ENCODE data around the gene FBXL16.

GRCh38 chr16:743794-744500 lies 38.3 kb upstream of the FBXL16 start:
- TF ChIP-seq FOXM1 (IDR thresholded peaks at IDR 0.05; ENCODE audit: borderline replicate concordance, low read depth) (no peak), REST (IDR thresholded peaks at IDR 0.05; ENCODE audit: low read depth) (no peak), EP300 (IDR thresholded peaks at IDR 0.05; ENCODE audit: borderline replicate concordance) (no peak), TEAD4 (IDR thresholded peaks at IDR 0.05) (no peak), TCF12 (IDR thresholded peaks at IDR 0.05; ENCODE audit: low read depth) (no peak), USF1 (IDR thresholded peaks at IDR 0.05) (no peak), TAF1 (IDR thresholded peaks at IDR 0.05; ENCODE audit: low read depth) (no peak), MAX (IDR thresholded peaks at IDR 0.05) (no peak)

All from Ishikawa (cell line).